GM12874 (cell line): ENCODE results near the gene ABCA3.

Experiments
- CTCF ChIP-seq: IDR thresholded peaks from 2 replicates; pipeline ENCODE4 v1.5.1; 2011; ENCODE audit warnings: low read depth, mild to moderate bottlenecking, control low read depth, low read length, moderate library complexity; ENCODE audit not compliant: insufficient read depth

Gene ABCA3

GRCh38 chr16:2238838-2239675, 101.5 kb downstream of the ABCA3 start:
- TF ChIP-seq CTCF: no peak

DNA sequence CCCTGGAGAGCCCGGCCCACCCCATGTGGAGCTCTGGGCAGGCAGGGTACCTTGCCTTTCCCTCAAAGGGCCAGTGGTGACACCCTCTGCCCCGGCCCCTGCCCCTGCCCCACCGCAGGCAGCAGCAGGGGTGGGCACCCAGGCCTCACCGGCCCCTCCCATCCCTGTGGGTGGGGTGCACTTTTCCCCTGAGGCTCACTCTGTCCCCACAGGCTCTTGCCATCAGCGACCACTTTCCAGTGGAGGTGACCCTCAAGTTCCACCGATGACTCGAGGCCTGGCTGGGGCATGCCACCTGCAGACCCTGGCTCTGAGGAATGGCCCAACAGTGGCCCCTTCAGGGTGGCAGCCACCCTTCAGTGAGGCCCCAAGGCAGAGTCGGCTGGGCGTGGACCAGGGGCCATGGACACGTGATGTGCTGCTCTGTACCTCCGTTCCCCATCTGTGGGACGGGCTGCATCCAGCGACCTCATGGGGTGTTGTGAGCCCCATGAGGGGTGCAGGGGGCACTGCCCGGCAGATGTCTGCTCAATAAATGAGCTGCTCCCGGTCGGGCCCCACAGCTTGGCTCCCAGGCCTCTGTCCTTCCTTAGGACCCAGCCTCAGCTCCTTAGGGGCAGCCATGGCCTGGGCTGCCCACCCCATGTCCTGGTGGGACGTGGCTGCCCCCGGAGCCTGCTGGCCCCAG, 102.2 kb downstream of the ABCA3 start:
- TF ChIP-seq CTCF: no peak

DNA sequence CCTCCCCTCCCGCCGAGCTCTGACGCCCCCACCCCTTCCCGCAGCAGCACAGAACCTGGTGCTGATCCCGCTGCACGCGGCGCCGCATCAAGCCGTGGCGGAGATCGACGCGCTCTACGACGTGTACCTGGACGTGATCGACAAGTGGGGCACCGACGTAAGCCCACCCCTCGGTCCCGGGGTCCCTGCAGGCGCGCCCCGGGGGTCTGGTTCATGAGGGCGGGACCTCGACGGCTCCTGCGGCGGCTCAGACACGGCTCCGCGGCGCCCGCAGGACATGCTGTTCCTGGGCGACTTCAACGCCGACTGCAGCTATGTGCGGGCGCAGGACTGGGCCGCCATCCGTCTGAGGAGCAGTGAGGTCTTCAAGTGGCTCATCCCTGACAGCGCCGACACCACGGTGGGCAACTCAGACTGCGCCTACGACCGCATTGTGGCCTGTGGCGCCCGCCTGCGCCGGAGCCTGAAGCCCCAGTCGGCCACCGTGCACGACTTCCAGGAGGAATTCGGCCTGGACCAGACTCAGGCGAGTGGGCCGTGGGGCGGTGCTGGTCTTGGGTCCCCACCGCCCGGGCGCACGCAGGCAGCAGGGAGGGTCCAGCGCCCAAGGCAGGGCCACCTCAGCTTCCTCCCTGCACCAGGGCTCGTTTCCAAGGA, 102.9 kb downstream of the ABCA3 start:
- TF ChIP-seq CTCF: no peak

GRCh38 chr16:2237102-2237482, 103.4 kb downstream of the ABCA3 start:
- TF ChIP-seq CTCF: no peak

- TF ChIP-seq CTCF: no peak
These were observed 104.0 kb downstream of the ABCA3 start, which contains the start of gene DNASE1L2 for GRCh38 chr16:2236337-2237101. Gene DNASE1L2 (plus strand): TSS chr16:2236444. CDS start chr16:2236817, 373 bp downstream.

GRCh38 chr16:2235695-2236336, 104.7 kb downstream of the ABCA3 start:
- no peak for TF ChIP-seq CTCF
